ENCODE results near the gene LIM2. TPM values are rescaled to one million over a fixed set of nuclear protein-coding genes. Genes with fewer than 3 reads are reported as not detected.

LIM2 gene
- total and polyA plus RNA-seq, 2 of the 8 experiments (the other 6 are each of a cell fraction or from before 2014, with no cell fraction given) = not detected

- TF ChIP-seq CHD7 (IDR thresholded peaks at IDR 0.05; ENCODE audit: insufficient replicate concordance, low read length) = no peak
- TF ChIP-seq ATF2 (IDR thresholded peaks at IDR 0.05; ENCODE audit: low read length) = no peak
- no peak for TF ChIP-seq HDAC2 (IDR thresholded peaks at IDR 0.05; ENCODE audit: borderline replicate concordance in 1 of 2, low read depth in 2 of 2, low read length in 2 of 2)
- no peak for TF ChIP-seq CBX8 (IDR thresholded peaks at IDR 0.05; ENCODE audit: borderline replicate concordance, low read depth, low read length)
- no peak for TF ChIP-seq RBBP5 (IDR thresholded peaks at IDR 0.05; ENCODE audit: borderline replicate concordance, low read depth, low read length)
- no peak for TF ChIP-seq CEBPB (IDR thresholded peaks at IDR 0.05; ENCODE audit: low read depth, low read length)
- no peak for TF ChIP-seq BRCA1 (IDR thresholded peaks at IDR 0.05; ENCODE audit: low read depth, low read length)
- TF ChIP-seq MAFK (IDR thresholded peaks at IDR 0.05; ENCODE audit: low read depth, low read length) = no peak
- no peak for TF ChIP-seq PHF8 (conservative IDR thresholded peaks at IDR 0.05; ENCODE audit: low read depth, low read length)
Observed at GRCh38 chr19:51418707-51419106, 30.9 kb upstream of the LIM2 start (continued).

Measured in H1 (cell line).